Naive B cell (primary cell): Measurements from ENCODE around the gene HMX1. TPM values are rescaled to one million over a fixed set of nuclear protein-coding genes. Genes with fewer than 3 reads are reported as not detected.

ENCODE experiments used
- ATAC-seq, 2 donors: fragments of 150-1000 bp; cut with Tn5 transposase; 2 replicates each; pipeline ENCODE4 v1.10.0; 2021; ENCODE audit warnings: low read depth in 2 of 2, mild to moderate bottlenecking in 2 of 2, moderate library complexity in 2 of 2
- DNase-seq: peaks from one replicate; pipeline ENCODE4 v3.0.0; 2022
- H3K27ac Mint-ChIP-seq, 6 donors: one replicate each; pipeline ENCODE4 v1.8.0; 2020 to 2022; ENCODE audit warnings: mild to moderate bottlenecking in 6 of 6, mixed read lengths in 6 of 6, moderate library complexity in 5 of 6, inconsistent platforms in 2 of 6
- H3K27me3 Mint-ChIP-seq, 3 donors: one replicate each; pipeline ENCODE4 v1.8.0; 2021 to 2022; ENCODE audit warnings: mixed read lengths in 3 of 3, mild to moderate bottlenecking in 1 of 3
- H3K36me3 Mint-ChIP-seq, 2 donors: one replicate each; pipeline ENCODE4 v1.8.0; 2020 to 2022; ENCODE audit warnings: mixed read lengths in 2 of 2, inconsistent platforms in 1 of 2, mild to moderate bottlenecking in 1 of 2
- H3K4me1 Mint-ChIP-seq, 3 donors: one replicate each; pipeline ENCODE4 v1.8.0; 2020 to 2022; ENCODE audit warnings: mixed read lengths in 3 of 3, inconsistent platforms in 1 of 3, mild to moderate bottlenecking in 1 of 3, moderate library complexity in 1 of 3
- H3K4me3 Mint-ChIP-seq, 8 donors: one replicate each; pipeline ENCODE4 v1.8.0; 2020 to 2022; ENCODE audit warnings: mild to moderate bottlenecking in 8 of 8, mixed read lengths in 8 of 8, moderate library complexity in 8 of 8, inconsistent platforms in 2 of 8
- H3K9me3 Mint-ChIP-seq, 7 donors: one replicate each; pipeline ENCODE4 v1.8.0; 2020 to 2022; ENCODE audit warnings: mixed read lengths in 7 of 7, mild to moderate bottlenecking in 5 of 7, inconsistent platforms in 2 of 7, moderate library complexity in 1 of 7
- polyA plus RNA-seq, 6 donors: library from polyadenylated mRNA; unstranded; fragments of 300-500 nt; fragmentation: Illumina TruSeq; gene quantifications; one replicate each; pipeline ENCODE4 v1.2.3, GENCODE V29; 2021; ENCODE audit warnings: low read depth in 6 of 6

The HMX1 gene
- polyA plus RNA-seq, 6 donors from 2014 or later, result not detected

DNA sequence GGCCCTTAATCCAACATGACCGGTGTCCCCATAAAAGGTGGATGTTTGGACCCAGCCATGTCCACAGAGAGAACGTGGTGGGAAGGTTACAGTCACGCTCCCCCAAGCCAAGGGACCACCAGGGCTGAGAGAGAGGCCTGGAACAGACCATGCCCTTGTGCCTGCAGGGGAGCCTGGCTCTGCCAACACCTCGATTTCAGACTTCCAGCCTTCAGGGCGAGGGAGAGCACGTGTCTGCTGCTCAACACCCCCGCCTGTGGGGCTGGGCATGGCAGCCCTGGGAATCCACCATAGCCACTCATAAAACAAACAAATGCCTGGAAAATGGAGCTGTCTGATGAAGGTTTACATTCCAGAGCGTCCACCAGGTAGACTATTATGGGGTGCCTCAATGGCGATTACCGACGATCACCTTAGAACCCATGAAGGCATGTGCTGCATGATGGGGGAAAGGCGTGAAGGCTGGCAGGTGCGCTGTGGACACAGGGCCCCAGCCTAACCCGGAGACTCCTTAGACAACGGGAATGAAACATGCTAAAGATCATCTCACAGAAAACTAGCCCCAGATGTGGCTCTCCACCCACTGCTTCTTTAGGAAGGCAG, 42.3 kb upstream of the HMX1 start:
- DNase-seq (no peak), ATAC-seq (no peak)
- H3K27me3 Mint-ChIP-seq, result peaks cover 3 to 11% (median 6%) of the 10 kb centered on the region in 3 donors
- H3K27ac Mint-ChIP-seq, result no peak overlapping the region
- H3K4me1 Mint-ChIP-seq, result peaks cover 0 to 8% (median 0%) of the 10 kb centered on the region in 3 donors
- H3K9me3 Mint-ChIP-seq, result peaks cover 0 to 5% (median 0%) of the 10 kb centered on the region in 7 donors
- no peak overlapping the region for H3K4me3 Mint-ChIP-seq
- no peaks in the 10 kb centered on the region for H3K36me3 Mint-ChIP-seq

DNA sequence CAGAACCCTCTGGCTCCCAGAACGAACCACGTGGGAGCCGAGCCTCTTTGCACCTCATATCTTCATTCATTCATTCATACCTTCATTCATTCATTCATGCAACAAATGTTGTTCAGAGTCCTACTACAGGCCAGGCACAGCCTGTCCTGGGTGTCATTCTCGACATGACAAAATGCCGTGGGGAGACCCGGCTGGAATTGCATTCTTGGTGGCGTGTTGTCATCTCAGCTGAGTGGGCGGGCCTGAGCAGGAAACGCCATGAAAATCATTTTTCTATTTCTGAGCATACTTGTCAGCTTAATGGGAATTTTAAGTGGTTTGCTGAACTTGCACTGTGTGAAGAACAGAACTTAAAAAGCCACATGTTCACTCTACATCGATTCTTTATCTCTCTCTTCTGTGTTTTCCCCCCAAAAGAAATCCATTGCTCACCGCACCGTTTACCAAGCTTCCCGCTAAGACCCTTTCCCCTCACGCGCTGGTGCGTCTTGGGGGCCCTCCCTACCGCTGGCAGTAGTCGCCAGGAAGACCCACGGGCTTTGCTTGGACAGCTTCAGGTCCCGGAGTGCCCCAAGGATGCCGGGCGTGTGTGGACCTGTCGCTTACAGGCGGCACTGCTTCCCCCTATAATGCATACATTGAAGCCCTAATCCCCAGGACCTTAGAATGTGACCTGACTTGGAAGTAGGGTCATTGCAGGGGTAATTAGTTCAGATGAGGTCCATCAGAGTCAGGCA, 41.6 kb upstream of the HMX1 start:
- peak overlapping the region in 2 of 6 donors; percentile 9 to 42 for H3K27ac Mint-ChIP-seq
- ATAC-seq (no peak), DNase-seq (no peak)
- peaks cover 0 to 5% (median 0%) of the 10 kb centered on the region in 7 donors for H3K9me3 Mint-ChIP-seq
- no peaks in the 10 kb centered on the region for H3K36me3 Mint-ChIP-seq
- H3K27me3 Mint-ChIP-seq, result peaks cover 0 to 11% (median 3%) of the 10 kb centered on the region in 3 donors
- peaks cover 0 to 3% (median 0%) of the 10 kb centered on the region in 3 donors for H3K4me1 Mint-ChIP-seq
- no peak overlapping the region for H3K4me3 Mint-ChIP-seq

DNA sequence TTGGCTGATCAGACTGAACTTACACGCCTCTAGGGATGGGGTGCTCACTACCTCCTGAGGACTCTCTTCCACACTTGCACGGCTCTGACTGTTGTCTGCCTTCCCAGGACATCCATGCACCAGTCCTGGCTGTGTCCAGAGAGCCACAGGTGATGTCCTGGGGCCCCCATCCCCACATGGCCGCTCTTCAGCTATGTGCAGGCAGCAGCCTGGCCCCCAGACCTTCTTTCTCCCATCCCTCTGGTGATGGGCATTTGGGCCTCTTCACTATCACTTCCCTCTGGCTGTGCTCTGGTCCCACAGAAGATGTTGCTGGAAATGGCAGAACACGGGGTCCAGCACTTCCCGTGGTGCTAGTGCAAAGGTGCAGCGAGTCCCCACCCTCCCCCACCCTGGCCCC, 40.9 kb upstream of the HMX1 start:
- Mint-ChIP-seq H3K36me3 (no peaks in the 10 kb centered on the region), H3K9me3 (peaks cover 0 to 4% (median 0%) of the 10 kb centered on the region in 7 donors), H3K27ac (no peak overlapping the region), H3K27me3 (peaks cover 0 to 7% (median 3%) of the 10 kb centered on the region in 3 donors), H3K4me1 (peaks cover 0 to 1% (median 0%) of the 10 kb centered on the region in 3 donors), H3K4me3 (no peak overlapping the region)
- ATAC-seq, result no peak
- DNase-seq, result no peak

DNA sequence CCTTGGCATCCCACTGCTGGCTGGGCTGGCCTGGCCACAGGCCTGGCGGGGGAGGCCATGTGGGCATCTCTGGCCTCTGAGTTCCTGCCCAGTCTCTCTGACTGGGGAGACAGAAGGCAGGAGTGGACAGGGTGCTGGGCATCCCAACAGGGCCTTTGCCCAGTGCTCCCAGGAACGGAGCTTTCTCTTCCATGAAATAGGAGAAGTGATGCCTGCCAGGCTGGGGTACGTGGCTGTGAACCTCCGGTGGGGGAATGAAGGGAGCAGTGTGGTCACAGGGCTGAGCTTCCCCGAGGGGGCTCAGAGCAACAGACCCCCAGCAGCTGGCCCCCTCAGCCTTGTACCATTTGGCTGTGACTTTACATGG, 40.4 kb upstream of the HMX1 start:
- Mint-ChIP-seq H3K4me3 (no peak overlapping the region), H3K27ac (no peak overlapping the region), H3K27me3 (peaks cover 0 to 5% (median 3%) of the 10 kb centered on the region in 3 donors), H3K36me3 (no peaks in the 10 kb centered on the region), H3K9me3 (peaks cover 0 to 3% (median 0%) of the 10 kb centered on the region in 7 donors), H3K4me1 (no peaks in the 10 kb centered on the region)
- ATAC-seq (no peak), DNase-seq (no peak)

DNA sequence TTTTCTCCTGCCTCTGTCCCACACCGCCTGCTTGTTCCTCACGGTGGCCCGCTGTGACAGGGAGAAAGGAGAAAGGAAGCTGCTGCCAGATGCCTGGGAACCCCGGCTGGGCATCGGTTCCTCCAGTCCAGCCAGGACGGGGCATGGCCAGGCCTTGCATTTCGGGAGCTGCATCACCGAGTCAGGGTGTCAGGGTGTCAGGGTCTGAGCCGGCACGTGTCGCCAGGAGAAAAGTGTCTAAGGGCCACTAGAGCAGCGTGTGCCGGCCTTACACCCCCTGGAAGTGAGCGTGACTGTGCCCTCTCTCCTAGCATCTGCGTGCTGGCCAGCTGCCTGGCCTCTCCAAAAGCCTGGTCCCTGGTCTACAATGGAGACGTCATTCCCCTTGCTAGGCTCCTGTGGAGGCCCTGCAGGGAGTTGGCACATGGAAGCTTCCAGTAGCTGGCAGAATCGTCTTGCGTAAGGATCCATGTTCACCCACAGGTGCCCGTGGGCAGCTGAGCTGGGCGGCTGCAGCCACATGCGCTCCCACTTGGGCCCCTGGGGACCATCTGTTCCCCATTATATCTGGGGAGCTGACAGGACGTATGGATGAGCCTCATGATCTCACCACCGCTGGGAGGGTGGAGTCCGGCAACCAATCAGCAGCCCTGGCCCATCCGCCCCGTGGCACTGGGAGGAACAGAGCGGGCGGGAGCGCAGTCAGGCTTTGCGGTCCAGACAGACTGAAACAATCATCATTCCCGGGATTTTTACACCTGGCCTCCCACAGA, 39.9 kb upstream of the HMX1 start:
- H3K27me3 Mint-ChIP-seq, result peaks cover 0 to 5% (median 3%) of the 10 kb centered on the region in 3 donors
- no peak overlapping the region for H3K4me3 Mint-ChIP-seq
- peaks cover 0 to 3% (median 0%) of the 10 kb centered on the region in 7 donors for H3K9me3 Mint-ChIP-seq
- DNase-seq (no peak), ATAC-seq (no peak)
- no peaks in the 10 kb centered on the region for H3K36me3 Mint-ChIP-seq
- no peaks in the 10 kb centered on the region for H3K4me1 Mint-ChIP-seq
- no peak overlapping the region for H3K27ac Mint-ChIP-seq

DNA sequence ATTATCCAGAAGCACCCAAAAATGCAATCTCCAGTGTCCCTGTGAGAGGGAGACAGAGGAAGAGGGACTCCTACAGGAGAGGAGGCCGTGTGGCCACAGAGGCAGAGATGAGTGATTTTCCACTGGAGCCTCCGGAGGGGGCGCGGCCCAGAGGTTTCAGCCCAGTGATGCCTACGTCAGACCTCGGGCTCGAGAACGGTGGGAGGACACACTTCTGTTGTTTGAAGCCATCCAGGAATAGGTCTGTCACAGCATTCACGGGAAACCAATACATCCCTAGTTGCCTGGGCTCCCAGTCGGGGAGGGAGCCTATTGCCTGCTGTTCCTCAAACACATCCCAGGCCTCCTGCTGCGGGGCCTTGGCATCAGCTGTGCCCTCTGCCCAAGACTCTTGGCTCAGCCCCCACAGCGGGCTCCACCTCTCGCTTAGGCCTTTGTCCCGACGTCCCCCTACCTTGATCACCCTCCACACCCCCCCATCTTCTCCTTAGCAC, 39.2 kb upstream of the HMX1 start:
- DNase-seq, result no peak
- H3K27ac Mint-ChIP-seq, result no peak overlapping the region
- peaks cover 0 to 5% (median 3%) of the 10 kb centered on the region in 3 donors for H3K27me3 Mint-ChIP-seq
- no peak overlapping the region for H3K4me3 Mint-ChIP-seq
- no peaks in the 10 kb centered on the region for H3K36me3 Mint-ChIP-seq
- H3K4me1 Mint-ChIP-seq, result no peaks in the 10 kb centered on the region
- H3K9me3 Mint-ChIP-seq, result peaks cover 0 to 3% (median 0%) of the 10 kb centered on the region in 7 donors
- ATAC-seq, result no peak

DNA sequence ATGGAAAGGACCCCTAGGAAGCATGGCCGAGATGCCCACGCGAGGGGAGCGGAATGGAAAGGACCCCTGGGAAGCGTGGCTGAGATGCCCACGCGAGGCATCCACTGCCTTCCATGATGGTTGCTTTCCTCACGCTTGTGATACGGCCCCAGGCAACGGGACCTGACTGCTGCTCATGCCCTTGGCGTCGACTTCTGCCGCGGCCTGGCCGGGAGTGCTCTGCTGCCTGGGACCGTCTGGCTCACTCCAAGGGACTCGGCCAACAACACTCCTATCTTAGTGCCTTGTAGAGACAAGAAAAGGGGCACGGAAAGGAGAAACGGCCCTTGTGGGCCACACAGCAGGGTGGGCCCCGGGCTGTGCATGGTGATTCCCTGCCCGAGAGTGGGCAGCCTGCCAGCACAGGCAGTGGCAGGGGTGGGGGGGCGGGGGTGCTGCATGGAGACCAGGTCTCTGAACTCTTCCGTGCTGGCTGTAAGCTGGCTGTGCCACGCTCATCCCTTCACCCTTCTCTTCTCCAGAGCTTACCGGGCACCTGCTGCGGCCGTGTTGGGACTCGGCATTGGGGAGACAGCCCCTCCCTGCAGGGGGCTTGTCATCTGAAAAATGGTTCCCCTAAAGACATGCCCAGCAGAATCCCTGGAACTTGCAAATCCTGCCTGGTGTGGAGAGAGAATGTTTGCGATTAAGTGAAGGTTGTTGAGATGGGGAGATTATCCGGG, 38.6 kb upstream of the HMX1 start:
- Mint-ChIP-seq H3K36me3 (no peaks in the 10 kb centered on the region), H3K27me3 (peaks cover 0 to 5% (median 3%) of the 10 kb centered on the region in 3 donors), H3K4me1 (no peaks in the 10 kb centered on the region), H3K27ac (no peak overlapping the region), H3K4me3 (no peak overlapping the region), H3K9me3 (peaks cover 0 to 3% (median 0%) of the 10 kb centered on the region in 7 donors)
- DNase-seq (no peak), ATAC-seq (no peak)

DNA sequence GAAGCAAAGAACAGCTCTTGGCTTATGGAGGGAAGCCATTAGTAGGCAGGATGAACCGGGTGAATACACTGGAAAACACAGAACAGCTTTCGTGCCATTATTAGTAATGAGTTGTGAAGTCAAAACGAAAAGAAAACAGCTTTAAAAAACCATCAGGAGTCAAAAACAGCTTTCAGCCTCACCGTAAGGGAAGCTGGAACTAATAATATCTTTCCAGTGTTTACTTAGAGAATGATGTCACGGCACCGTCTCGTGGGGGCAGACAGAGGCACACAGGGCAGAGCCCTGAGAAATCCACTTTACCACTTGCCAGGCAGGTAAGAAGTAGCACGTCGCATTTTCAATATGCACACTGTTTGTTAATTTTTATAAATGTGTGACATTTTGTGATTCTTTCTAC, 37.9 kb upstream of the HMX1 start:
- Mint-ChIP-seq H3K4me3 (no peak overlapping the region), H3K27ac (peak overlapping the region in 1 of 6 donors; percentile 26), H3K4me1 (no peaks in the 10 kb centered on the region), H3K27me3 (peaks cover 0 to 5% (median 3%) of the 10 kb centered on the region in 3 donors), H3K9me3 (peaks cover 0 to 3% (median 0%) of the 10 kb centered on the region in 7 donors), H3K36me3 (no peaks in the 10 kb centered on the region)
- no peak for DNase-seq
- no peak for ATAC-seq

DNA sequence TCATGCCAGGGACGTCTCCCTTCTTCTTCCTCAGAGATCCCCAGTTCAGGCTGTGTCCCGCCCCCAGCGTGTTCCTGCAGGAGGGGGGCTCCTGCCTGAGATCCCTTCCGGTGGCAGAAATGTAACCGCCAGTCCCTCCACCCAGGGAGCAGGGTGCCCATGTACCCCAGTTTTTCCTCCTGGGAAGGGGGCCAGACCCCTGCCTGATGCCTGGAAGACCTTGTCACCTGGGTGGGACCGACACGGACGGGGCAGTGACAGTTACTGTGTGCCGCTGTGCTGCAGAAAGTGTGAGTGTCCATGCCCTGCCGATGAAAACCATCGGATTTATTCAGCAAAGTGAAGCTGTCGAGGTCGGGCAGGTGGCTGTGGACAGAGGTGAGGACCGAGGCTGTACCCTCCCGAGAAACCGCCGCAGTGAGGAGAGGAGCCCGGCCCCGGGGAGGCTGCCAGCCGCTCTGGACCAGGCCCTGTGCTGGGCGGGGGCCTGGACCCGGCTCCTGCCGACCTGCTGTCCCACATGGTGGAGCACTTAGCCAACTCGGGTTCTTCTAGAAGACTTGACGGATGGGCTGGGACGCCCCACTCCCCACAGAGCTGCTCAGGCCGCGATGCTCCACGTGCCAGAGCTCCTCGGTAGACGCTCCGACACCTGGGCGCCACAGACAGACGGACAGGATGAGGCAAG, 36.7 kb upstream of the HMX1 start:
- Mint-ChIP-seq H3K27ac (no peak overlapping the region), H3K4me3 (no peak overlapping the region), H3K4me1 (no peaks in the 10 kb centered on the region), H3K36me3 (no peaks in the 10 kb centered on the region), H3K27me3 (peaks cover 0 to 7% (median 3%) of the 10 kb centered on the region in 3 donors), H3K9me3 (peaks cover 0 to 3% (median 0%) of the 10 kb centered on the region in 7 donors)
- ATAC-seq, result no peak
- DNase-seq, result no peak

DNA sequence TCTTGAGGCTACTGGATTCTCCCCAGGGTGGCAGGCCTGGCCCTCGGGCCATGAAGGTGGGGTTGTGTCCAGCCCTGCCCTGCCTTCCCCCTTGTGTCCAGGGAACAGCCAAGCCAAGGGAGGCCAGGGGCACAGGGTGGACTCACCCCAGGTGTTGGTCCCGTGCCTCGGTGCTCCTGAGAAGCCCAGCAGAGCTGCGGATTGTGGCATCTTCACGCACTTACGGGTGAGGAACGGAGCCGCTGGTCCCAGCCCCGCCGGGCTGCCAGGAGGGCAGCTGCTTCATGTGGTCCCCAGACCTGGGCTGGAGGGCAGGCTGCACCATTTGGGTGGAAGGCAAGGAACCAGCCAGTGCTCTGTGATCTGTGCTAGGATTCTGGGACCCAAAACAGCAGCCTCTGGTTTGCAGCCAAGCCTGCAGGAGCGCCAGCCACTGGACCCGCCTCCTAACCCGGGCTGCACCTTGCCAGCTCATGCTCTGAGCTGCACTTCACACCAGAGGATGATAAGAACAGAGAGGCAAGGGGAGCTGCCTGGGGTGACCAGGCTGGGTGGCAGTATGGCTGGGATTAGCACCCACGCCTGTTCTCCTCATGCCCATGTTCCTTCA, 36.1 kb upstream of the HMX1 start:
- Mint-ChIP-seq H3K9me3 (peaks cover 0 to 3% (median 0%) of the 10 kb centered on the region in 7 donors), H3K27ac (no peak overlapping the region), H3K4me1 (no peaks in the 10 kb centered on the region), H3K4me3 (no peak overlapping the region), H3K27me3 (peaks cover 0 to 5% (median 3%) of the 10 kb centered on the region in 3 donors), H3K36me3 (no peaks in the 10 kb centered on the region)
- no peak for ATAC-seq
- DNase-seq, result no peak

DNA sequence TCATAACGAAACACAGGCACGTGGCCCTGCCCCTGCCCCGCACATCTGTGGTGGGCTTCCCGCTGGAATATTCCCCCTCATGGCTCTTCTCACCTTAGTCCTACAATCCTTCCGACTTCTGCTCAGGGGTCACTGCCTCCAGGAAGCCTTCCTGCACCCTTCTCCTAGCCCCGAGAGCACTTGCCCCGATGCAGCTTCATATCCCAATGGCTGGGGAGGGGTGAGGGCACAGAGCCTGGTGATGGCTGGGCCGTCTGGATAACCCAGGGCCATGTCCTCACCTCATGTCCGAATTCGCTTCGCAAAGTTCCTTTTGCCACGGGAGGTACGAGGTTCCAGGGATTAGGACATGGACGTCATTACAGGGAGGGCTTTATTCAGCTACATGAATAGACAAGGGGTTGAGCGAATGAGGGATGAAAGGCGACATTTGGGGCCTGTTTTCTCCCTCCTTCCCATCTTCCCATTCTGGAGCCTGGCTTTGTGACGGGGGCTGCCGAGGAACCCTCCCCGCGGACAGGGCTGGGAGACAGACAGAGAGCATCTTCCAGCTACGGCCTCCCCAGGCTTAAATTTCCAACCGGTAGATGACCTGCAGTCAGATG, 35.5 kb upstream of the HMX1 start:
- Mint-ChIP-seq H3K4me1 (no peaks in the 10 kb centered on the region), H3K27me3 (peaks cover 0 to 5% (median 3%) of the 10 kb centered on the region in 3 donors), H3K27ac (no peak overlapping the region), H3K4me3 (no peak overlapping the region), H3K9me3 (peaks cover 0 to 7% (median 1%) of the 10 kb centered on the region in 7 donors), H3K36me3 (no peaks in the 10 kb centered on the region)
- no peak for DNase-seq
- ATAC-seq, result no peak

DNA sequence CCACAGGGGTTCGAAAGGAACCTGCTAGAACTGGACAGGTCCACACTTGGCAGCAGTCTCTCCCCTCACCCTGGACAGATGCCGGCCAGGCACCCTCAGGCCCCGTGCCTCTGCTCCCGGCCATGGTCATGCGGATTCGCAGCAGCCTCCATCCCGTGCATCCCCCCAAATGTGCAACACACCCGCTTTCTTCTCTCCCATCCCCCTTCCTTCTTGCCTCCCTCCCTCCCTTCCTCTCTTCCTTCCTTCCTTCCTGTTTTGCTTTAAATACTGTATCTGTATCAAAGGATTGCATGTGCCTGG, 35.0 kb upstream of the HMX1 start:
- H3K4me3 Mint-ChIP-seq, result no peak overlapping the region
- no peaks in the 10 kb centered on the region for H3K4me1 Mint-ChIP-seq
- DNase-seq (no peak), ATAC-seq (no peak)
- H3K27me3 Mint-ChIP-seq, result peaks cover 0 to 5% (median 3%) of the 10 kb centered on the region in 3 donors
- no peak overlapping the region for H3K27ac Mint-ChIP-seq
- H3K36me3 Mint-ChIP-seq, result no peaks in the 10 kb centered on the region
- H3K9me3 Mint-ChIP-seq, result peaks cover 0 to 11% (median 3%) of the 10 kb centered on the region in 7 donors
